Motor neuron (in vitro differentiated cells): Measurements from ENCODE around the gene SIX5. TPM values are rescaled to one million over a fixed set of nuclear protein-coding genes. Genes with fewer than 3 reads are reported as not detected.

Source experiments
- ATAC-seq, 8 experiments: fragments of 200-7000 bp; cut with Tn5 transposase; replicated peaks in 6 of 8; 2 replicates each; pipeline ENCODE4 v1.8.0; 2021; ENCODE audit warnings: mild to moderate bottlenecking in 8 of 8, moderate library complexity in 8 of 8
- H3K27ac ChIP-seq, 2 donors: fragments of 250-450 bp; sonication (Bioruptor Pico); 2 replicates each; pipeline ENCODE4 v1.9.0; 2021; ENCODE audit warnings: antibody characterized with exemption in 2 of 2, mild to moderate bottlenecking in 2 of 2, moderate library complexity in 1 of 2
- H3K4me1 ChIP-seq, 2 donors: fragments of 250-450 bp; sonication (Bioruptor Pico); replicated peaks in 1 of 2; 2 replicates each; pipeline ENCODE4 v1.6.1; 2021; ENCODE audit warnings: antibody characterized with exemption in 2 of 2, mild to moderate bottlenecking in 2 of 2, moderate library complexity in 1 of 2
- H3K4me3 ChIP-seq, 5 donors: fragments of 250-450 bp; sonication (Bioruptor Pico); 2 replicates each; pipeline ENCODE4 v1.9.0; 2021; ENCODE audit warnings: antibody characterized with exemption in 5 of 5, mild to moderate bottlenecking in 5 of 5, moderate library complexity in 4 of 5
- WGBS, 10 experiments: fragments of 450-650 bp; shearing (Covaris generic); methylation state at CpG; one replicate each; pipeline ENCODE4 v1.0.0; 2022; 5-methylcytosine and 5-hydroxymethylcytosine counted together
- in situ Hi-C, 9 experiments: fragments of 400-800 bp; cut with MboI; loops; one replicate each; pipeline ENCODE4 v1.15.0; 2021; ENCODE audit warnings: low sequenced_read_pairs in 9 of 9, low pct_unique_long_range_greater_than_20kb in 2 of 9; ENCODE audit not compliant: unreplicated experiment in 9 of 9
- total RNA-seq, 8 experiments: library from RNA; unstranded; fragments of 300-600 nt; gene quantifications; 2 replicates each; pipeline versions ENCODE4 v1.2.3 to v1.2.4, GENCODE V29; 2022

Gene SIX5
- total RNA-seq, 8 experiments from 2014 or later: 2.5 to 12.9 (median 5.5) TPM

- Histone ChIP-seq H3K4me3 (peak overlapping the region; percentile 18 to 35 (median 20)), H3K4me1 (peaks cover 2 to 11% of the 10 kb centered on the region in 2 donors), H3K27ac (no peak overlapping the region)
- peak; percentile 1 to 85 (median 75) for ATAC-seq
- 0 to 75% (median 12%) methylated on average over 2 to 5 of the region's 48 CpGs; no CpG with 5 or more reads in 6 of the 10 experiments for WGBS, 10 experiments
- in situ Hi-C loops: no loop called here
Observed at GRCh38 chr19:45779231-45780145, 10.4 kb upstream of the SIX5 start.

- Histone ChIP-seq H3K27ac (no peak overlapping the region), H3K4me1 (peaks cover 2 to 9% of the 10 kb centered on the region in 2 donors), H3K4me3 (no peak overlapping the region)
- in situ Hi-C loops: no loop called here
- 83 to 100% (median 97%) methylated on average over 1 to 7 of the region's 28 CpGs; no CpG with 5 or more reads in 5 of the 10 experiments for WGBS, 10 experiments
- no peak for ATAC-seq
Observed at GRCh38 chr19:45778010-45778661, 9.1 kb upstream of the SIX5 start.

GRCh38 chr19:45777395-45777961, 8.4 kb upstream of the SIX5 start:
- 80 to 100% (median 93%) methylated on average over 1 to 6 of the region's 34 CpGs; no CpG with 5 or more reads in 5 of the 10 experiments for WGBS, 10 experiments
- H3K4me1 ChIP-seq: peaks cover 2 to 8% of the 10 kb centered on the region in 2 donors
- no peak for ATAC-seq
- in situ Hi-C loops: no loop called here
- H3K4me3 ChIP-seq: no peak overlapping the region
- H3K27ac ChIP-seq: no peak overlapping the region

GRCh38 chr19:45774765-45775164, 5.7 kb upstream of the SIX5 start:
- Histone ChIP-seq H3K27ac (no peak overlapping the region), H3K4me1 (peaks cover 2 to 3% of the 10 kb centered on the region in 2 donors), H3K4me3 (no peak overlapping the region)
- WGBS, 10 experiments: 40 to 100% (median 77%) methylated on average over 1 to 5 of the region's 9 CpGs; no CpG with 5 or more reads in 5 of the 10 experiments
- no peak for ATAC-seq
- in situ Hi-C loops: no loop called here

- no peak overlapping the region for H3K27ac ChIP-seq
- ATAC-seq: no peak
- H3K4me3 ChIP-seq: no peak overlapping the region
- in situ Hi-C loops: no loop called here
- H3K4me1 ChIP-seq: no peaks in the 10 kb centered on the region
- 58 to 100% (median 86%) methylated on average over 1 to 2 of the region's 2 CpGs; no CpG with 5 or more reads in 5 of the 10 experiments for WGBS, 10 experiments
Observed at GRCh38 chr19:45773384-45773783, 4.3 kb upstream of the SIX5 start.

- no CpG with 5 or more reads among the region's 3 CpGs for WGBS, 10 experiments
- ATAC-seq: no peak
- H3K4me3 ChIP-seq: no peak overlapping the region
- no peaks in the 10 kb centered on the region for H3K4me1 ChIP-seq
- in situ Hi-C loops: no loop called here
- H3K27ac ChIP-seq: no peak overlapping the region
Observed at GRCh38 chr19:45772912-45773311, 3.9 kb upstream of the SIX5 start.

GRCh38 chr19:45772130-45772840, 3.2 kb upstream of the SIX5 start:
- no peak overlapping the region for H3K4me3 ChIP-seq
- no peak overlapping the region for H3K27ac ChIP-seq
- H3K4me1 ChIP-seq: no peaks in the 10 kb centered on the region
- in situ Hi-C loops: no loop called here
- WGBS, 10 experiments: 50 to 100% (median 79%) methylated on average over 1 to 10 of the region's 14 CpGs; no CpG with 5 or more reads in 3 of the 10 experiments
- ATAC-seq: no peak

GRCh38 chr19:45771311-45771933, 2.4 kb upstream of the SIX5 start:
- in situ Hi-C loops: no loop called here
- H3K4me1 ChIP-seq: peaks cover 0 to 7% of the 10 kb centered on the region in 2 donors
- no peak for ATAC-seq
- peak overlapping the region in 1 of 2 donors; percentile 14 for H3K27ac ChIP-seq
- 80 to 85% methylated on average over 3 to 4 of the region's 46 CpGs; no CpG with 5 or more reads in 8 of the 10 experiments for WGBS, 10 experiments
- no peak overlapping the region for H3K4me3 ChIP-seq

GRCh38 chr19:45770192-45771101, 1.4 kb upstream of the SIX5 start:
- Histone ChIP-seq H3K4me1 (peaks cover 0 to 9% of the 10 kb centered on the region in 2 donors), H3K4me3 (peak overlapping the region; percentile 35 to 49 (median 43)), H3K27ac (peak overlapping the region; percentile 81 to 87)
- in situ Hi-C loops: no loop called here
- WGBS, 10 experiments: 0 to 8% (median 2%) methylated on average over 6 to 22 of the region's 79 CpGs; no CpG with 5 or more reads in 5 of the 10 experiments
- peak; percentile 46 to 82 (median 76) for ATAC-seq

GRCh38 chr19:45769821-45770191, 754 bp upstream of the SIX5 start:
- ATAC-seq: peak in 6 of 8 experiments; percentile 0 to 1 (median 1)
- in situ Hi-C loops: no loop called here

GRCh38 chr19:45768655-45768983, 433 bp downstream of the SIX5 start:
- Histone ChIP-seq H3K4me3 (peak overlapping the region; percentile 40 to 71 (median 46)), H3K4me1 (peaks cover 16 to 28% of the 10 kb centered on the region in 2 donors), H3K27ac (peak overlapping the region; percentile 39 to 81)
- in situ Hi-C loops: no loop called here
- no CpG with 5 or more reads among the region's 33 CpGs for WGBS, 10 experiments
- no peak for ATAC-seq

More at GRCh38 chr19:45769821-45770191, 754 bp upstream of the SIX5 start:
- Histone ChIP-seq H3K4me3 (peak overlapping the region; percentile 35 to 49 (median 43)), H3K4me1 (peaks cover 4 to 16% of the 10 kb centered on the region in 2 donors), H3K27ac (peak overlapping the region; percentile 81 to 87)
- WGBS, 10 experiments: 0 to 8% (median 4%) methylated on average over 1 to 9 of the region's 28 CpGs; no CpG with 5 or more reads in 7 of the 10 experiments
